T-helper 2 cell (primary cell): ENCODE data around the gene TMEM266.
A peak's percentile ranks its signal among the peaks of the same experiment; 100 is the strongest.
"Not testable (repeated sequence)": the region's sequence is repeated elsewhere in the genome, so short reads cannot be mapped to it uniquely, and the experiment has no call there.

ENCODE experiments used
- DNase-seq, 5 experiments: peaks; one replicate each; pipeline versions ENCODE4 v3.0.0 to v3.0.0-alpha.2; 2012 to 2022
- total RNA-seq, 2 donors: gene quantifications; one replicate each; lab custom pipeline; 2026; lab: John Stamatoyannopoulos, UW

TMEM266 gene
- 0 to 0.07 reads per million in 2 donors for total RNA-seq

GRCh38 chr15:76059320-76060117 lies at the start of gene TMEM266:
Gene TMEM266, plus strand, starts transcription at chr15:76059985. Its CDS starts 74,279 bp downstream, at chr15:76134264.
- peak in 2 of 5 experiments; percentile 0 to 71 for DNase-seq

- no peak for DNase-seq
Measured at GRCh38 chr15:76010613-76011012, 49.2 kb upstream of the TMEM266 start.

GRCh38 chr15:76011627-76012551 lies 47.9 kb upstream of the TMEM266 start, which contains the start of gene NRG4:
Gene NRG4, minus strand, starts transcription at chr15:76012424. Its CDS starts 1,194 bp downstream, at chr15:76011230.
- DNase-seq = no peak

GRCh38 chr15:76013470-76013869 lies 46.3 kb upstream of the TMEM266 start:
- DNase-seq = not testable (repeated sequence)

GRCh38 chr15:76024021-76024768 lies 35.6 kb upstream of the TMEM266 start:
- no peak for DNase-seq

- no peak for DNase-seq
Measured at GRCh38 chr15:76032046-76032445, 27.7 kb upstream of the TMEM266 start.

GRCh38 chr15:76033438-76033837 lies 26.3 kb upstream of the TMEM266 start:
- no peak for DNase-seq

- DNase-seq = no peak
Measured at GRCh38 chr15:76034111-76034510, 25.7 kb upstream of the TMEM266 start.

GRCh38 chr15:76035593-76035992 lies 24.2 kb upstream of the TMEM266 start:
- no peak for DNase-seq

GRCh38 chr15:76038512-76038911 lies 21.3 kb upstream of the TMEM266 start:
- DNase-seq = no peak

- DNase-seq = not testable (repeated sequence)
Measured at GRCh38 chr15:76054201-76054600, 5.6 kb upstream of the TMEM266 start.

GRCh38 chr15:76056931-76057330 lies 2.9 kb upstream of the TMEM266 start:
- no peak for DNase-seq

- DNase-seq = peak in 3 of 5 experiments; percentile 4 to 47 (median 6)
Measured at GRCh38 chr15:76057332-76058000, 2.3 kb upstream of the TMEM266 start.

- peak in 1 of 5 experiments; percentile 39 for DNase-seq
Measured at GRCh38 chr15:76058714-76059319, 968 bp upstream of the TMEM266 start.

- peak in 3 of 5 experiments; percentile 1 to 37 (median 34) for DNase-seq
Measured at GRCh38 chr15:76060118-76060989, 569 bp downstream of the TMEM266 start.

- no peak for DNase-seq
Measured at GRCh38 chr15:76061700-76062099, 1.9 kb downstream of the TMEM266 start.

GRCh38 chr15:76062286-76062685 lies 2.5 kb downstream of the TMEM266 start:
- no peak for DNase-seq

- no peak for DNase-seq
Measured at GRCh38 chr15:76064375-76064774, 4.6 kb downstream of the TMEM266 start.

- DNase-seq = peak in 1 of 5 experiments; percentile 53
Measured at GRCh38 chr15:76065245-76065644, 5.5 kb downstream of the TMEM266 start.

GRCh38 chr15:76065793-76066192 lies 6.0 kb downstream of the TMEM266 start:
- no peak for DNase-seq
